NAMALWA (cell line): ENCODE results near the gene GNL3.

Experiments
- DNase-seq: peaks from one replicate; pipeline ENCODE4 v3.0.0-alpha.2; 2015; ENCODE audit warnings: low spot score

Gene GNL3

GRCh38 chr3:52688266-52688665 is 2.4 kb downstream of the GNL3 start:
- no peak for DNase-seq

- DNase-seq, result no peak
Measured at GRCh38 chr3:52689151-52689550, 3.3 kb downstream of the GNL3 start.

- DNase-seq, result no peak
Measured at GRCh38 chr3:52690560-52690959, 4.7 kb downstream of the GNL3 start.

- no peak for DNase-seq
Measured at GRCh38 chr3:52693071-52693470, 7.2 kb downstream of the GNL3 start.

GRCh38 chr3:52694528-52695189 is 8.8 kb downstream of the GNL3 start:
- no peak for DNase-seq

GRCh38 chr3:52695798-52696671 is 10.2 kb downstream of the GNL3 start:
- no peak for DNase-seq

GRCh38 chr3:52696830-52697631 is 11.2 kb downstream of the GNL3 start:
- DNase-seq, result no peak

- DNase-seq, result no peak
Measured at GRCh38 chr3:52697632-52697965, 11.8 kb downstream of the GNL3 start.

- no peak for DNase-seq
Measured at GRCh38 chr3:52703341-52703740, 17.5 kb downstream of the GNL3 start.

- DNase-seq, result peak; percentile 49
Measured at GRCh38 chr3:52704611-52705437, 19.0 kb downstream of the GNL3 start.

- DNase-seq, result no peak
Measured at GRCh38 chr3:52705438-52705687, 19.5 kb downstream of the GNL3 start.

- DNase-seq, result peak; percentile 76
Measured at GRCh38 chr3:52705688-52706686, 20.2 kb downstream of the GNL3 start, which contains the start of the genes GLT8D1 and SPCS1. GLT8D1 (minus strand) TSS chr3:52705791; CDS start chr3:52700460, 5,331 bp downstream. SPCS1 (plus strand) TSS chr3:52706106; CDS start chr3:52706247, 141 bp downstream.

GRCh38 chr3:52707585-52707984 is 21.8 kb downstream of the GNL3 start:
- no peak for DNase-seq

- DNase-seq, result no peak
Measured at GRCh38 chr3:52710512-52710911, 24.7 kb downstream of the GNL3 start.

GRCh38 chr3:52712291-52713212 is 26.7 kb downstream of the GNL3 start:
- no peak for DNase-seq

- no peak for DNase-seq
Measured at GRCh38 chr3:52714335-52715302, 28.8 kb downstream of the GNL3 start.

GRCh38 chr3:52715714-52716305 is 30.0 kb downstream of the GNL3 start:
- DNase-seq, result no peak

GRCh38 chr3:52719618-52720017 is 33.8 kb downstream of the GNL3 start:
- DNase-seq, result no peak
